HEK293 (cell line): ENCODE measurements around the gene NELL2.

Experiments
- CTCF ChIA-PET: fragments of 350-600 bp; formaldehyde crosslinking; extraction: SDS; loops from one replicate; lab custom pipeline; 2021; ENCODE audit warnings: antibody characterized with exemption; lab: Yijun Ruan, JAX
- POLR2A ChIA-PET: fragments of 300-600 bp; formaldehyde crosslinking; extraction: SDS; loops from one replicate; lab custom pipeline; 2020; ENCODE audit warnings: antibody characterized with exemption, inconsistent platforms; lab: Yijun Ruan, JAX
- H3K27ac ChIP-seq: fragments of 200-500 bp; sonication (Bioruptor generic); 2 replicates; pipeline ENCODE4 v1.5.1; 2014; ENCODE audit warnings: low read depth, low read length, control low read depth, inconsistent platforms; ENCODE audit errors: extremely low read depth
- H3K36me3 ChIP-seq, 2 experiments: fragments of 200-500 bp in 1 of 2; sonication (Bioruptor generic) in 1 of 2; 1 replicate in 1 of 2; 2 replicates in 1 of 2; pipeline ENCODE4 v1.5.1; 2014 to 2017; ENCODE audit warnings: inconsistent platforms in 2 of 2, low read length in 2 of 2; ENCODE audit not compliant: control insufficient read depth in 2 of 2, insufficient read depth in 1 of 2
- H3K4me1 ChIP-seq: fragments of 200-500 bp; sonication (Bioruptor generic); 2 replicates; pipeline ENCODE4 v1.5.1; 2014; ENCODE audit warnings: mild to moderate bottlenecking, low read length, inconsistent platforms; ENCODE audit not compliant: control insufficient read depth, insufficient read depth
- H3K4me3 ChIP-seq: 2 replicates; pipeline ENCODE4 v1.5.1; 2011; ENCODE audit warnings: low read depth, mild to moderate bottlenecking, control low read depth, low read length, moderate library complexity
- H3K9me3 ChIP-seq: fragments of 200-500 bp; sonication (Bioruptor generic); 2 replicates; pipeline ENCODE4 v1.5.1; 2014; ENCODE audit warnings: low read depth, low read length, inconsistent platforms; ENCODE audit not compliant: control insufficient read depth, insufficient read depth
- GLIS2 ChIP-seq: fragments of 450-650 bp; formaldehyde crosslinking; IDR thresholded peaks from 2 replicates; pipeline ENCODE4 v1.5.1; 2016; ENCODE audit warnings: missing biosample characterization, missing genetic modification characterization
- SP3 ChIP-seq: fragments of 450-650 bp; formaldehyde crosslinking; IDR thresholded peaks from 2 replicates; pipeline ENCODE4 v1.5.1; 2016; ENCODE audit warnings: missing biosample characterization, missing genetic modification characterization
- ZIC2 ChIP-seq: fragments of 450-650 bp; formaldehyde crosslinking; IDR thresholded peaks from 2 replicates; pipeline ENCODE4 v1.5.1; 2016; ENCODE audit warnings: missing biosample characterization, missing genetic modification characterization
- ZNF114 ChIP-seq: fragments of 450-650 bp; formaldehyde crosslinking; IDR thresholded peaks from 2 replicates; pipeline ENCODE4 v1.5.0; 2017; ENCODE audit warnings: missing biosample characterization, missing genetic modification characterization
- ZNF138 ChIP-seq: fragments of 450-650 bp; formaldehyde crosslinking; IDR thresholded peaks from 2 replicates; pipeline ENCODE4 v1.5.1; 2016; ENCODE audit warnings: missing biosample characterization, missing genetic modification characterization, borderline replicate concordance
- ZNF16 ChIP-seq: fragments of 450-650 bp; formaldehyde crosslinking; IDR thresholded peaks from 2 replicates; pipeline ENCODE4 v1.5.1; 2016; ENCODE audit warnings: low read depth, missing biosample characterization, missing genetic modification characterization
- ZNF426 ChIP-seq: fragments of 450-650 bp; formaldehyde crosslinking; IDR thresholded peaks from 2 replicates; pipeline ENCODE4 v1.5.1; 2017; ENCODE audit warnings: missing biosample characterization, missing genetic modification characterization, mild to moderate bottlenecking, inconsistent platforms, moderate library complexity
- ZNF558 ChIP-seq: fragments of 450-650 bp; formaldehyde crosslinking; IDR thresholded peaks from 2 replicates; pipeline ENCODE4 v1.5.1; 2016; ENCODE audit warnings: missing biosample characterization, missing genetic modification characterization
- ZNF560 ChIP-seq: fragments of 450-650 bp; formaldehyde crosslinking; IDR thresholded peaks from 2 replicates; pipeline ENCODE4 v1.5.1; 2017; ENCODE audit warnings: missing biosample characterization, missing genetic modification characterization, borderline replicate concordance
- ZNF791 ChIP-seq: fragments of 450-650 bp; formaldehyde crosslinking; IDR thresholded peaks from 2 replicates; pipeline ENCODE4 v1.5.1; 2016; ENCODE audit warnings: missing biosample characterization, missing genetic modification characterization
- ZNF837 ChIP-seq: fragments of 450-650 bp; formaldehyde crosslinking; IDR thresholded peaks from 2 replicates; pipeline ENCODE4 v1.5.1; 2016; ENCODE audit warnings: missing biosample characterization, missing genetic modification characterization
- ZSCAN30 ChIP-seq: fragments of 450-650 bp; IDR thresholded peaks from 2 replicates; pipeline ENCODE4 v1.5.1; 2018; ENCODE audit warnings: missing biosample characterization, mild to moderate bottlenecking, missing genetic modification characterization, moderate library complexity
- TF ChIP-seq, protein P1 (sequence below): fragments of 450-650 bp; formaldehyde crosslinking; conservative IDR thresholded peaks from 2 replicates; pipeline ENCODE4 v1.5.1; 2016; ENCODE audit warnings: low read depth, missing biosample characterization, missing genetic modification characterization
- TF ChIP-seq, protein P2 (sequence below): fragments of 450-650 bp; formaldehyde crosslinking; IDR thresholded peaks from 2 replicates; pipeline ENCODE4 v1.5.1; 2016; ENCODE audit warnings: missing biosample characterization, missing genetic modification characterization, borderline replicate concordance
- TF ChIP-seq, protein P3 (sequence below): fragments of 450-650 bp; formaldehyde crosslinking; IDR thresholded peaks from 2 replicates; pipeline ENCODE4 v1.5.1; 2017; ENCODE audit warnings: missing biosample characterization, missing genetic modification characterization
- TF ChIP-seq, protein P4 (sequence below): fragments of 450-650 bp; formaldehyde crosslinking; IDR thresholded peaks from 2 replicates; pipeline ENCODE4 v1.5.1; 2017; ENCODE audit warnings: missing biosample characterization, missing genetic modification characterization
- TF ChIP-seq, protein P5 (sequence below): fragments of 450-650 bp; formaldehyde crosslinking; IDR thresholded peaks from 2 replicates; pipeline ENCODE4 v1.5.1; 2016; ENCODE audit warnings: missing biosample characterization, missing genetic modification characterization
- TF ChIP-seq, protein P6 (sequence below): fragments of 450-650 bp; formaldehyde crosslinking; IDR thresholded peaks from 2 replicates; pipeline ENCODE4 v1.5.1; 2016; ENCODE audit warnings: missing biosample characterization, missing genetic modification characterization
- TF ChIP-seq, protein P7 (sequence below): fragments of 450-650 bp; formaldehyde crosslinking; IDR thresholded peaks from 2 replicates; pipeline ENCODE4 v1.5.1; 2016; ENCODE audit warnings: missing biosample characterization, missing genetic modification characterization, low read depth

The NELL2 gene

DNA sequence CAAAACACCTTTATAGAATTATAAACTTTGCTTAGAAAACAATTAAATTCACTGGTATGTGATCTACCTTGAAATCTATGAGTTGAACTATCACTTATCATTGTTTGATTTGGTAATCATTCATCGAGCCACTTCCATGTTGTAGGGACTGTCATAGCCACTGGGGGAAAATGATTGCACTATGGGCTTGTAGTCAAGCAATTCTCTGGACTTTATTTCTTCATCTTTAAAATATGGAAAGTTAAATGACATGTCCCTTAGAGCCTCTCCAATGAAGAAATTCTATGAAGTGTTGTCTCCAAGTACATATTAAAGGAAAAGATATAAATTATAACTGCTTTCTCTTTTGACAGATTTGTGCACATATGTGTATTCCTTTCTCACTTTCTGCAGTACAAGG is 97.3 kb downstream of the NELL2 start (continued):
- TF ChIP-seq, protein P1, sequence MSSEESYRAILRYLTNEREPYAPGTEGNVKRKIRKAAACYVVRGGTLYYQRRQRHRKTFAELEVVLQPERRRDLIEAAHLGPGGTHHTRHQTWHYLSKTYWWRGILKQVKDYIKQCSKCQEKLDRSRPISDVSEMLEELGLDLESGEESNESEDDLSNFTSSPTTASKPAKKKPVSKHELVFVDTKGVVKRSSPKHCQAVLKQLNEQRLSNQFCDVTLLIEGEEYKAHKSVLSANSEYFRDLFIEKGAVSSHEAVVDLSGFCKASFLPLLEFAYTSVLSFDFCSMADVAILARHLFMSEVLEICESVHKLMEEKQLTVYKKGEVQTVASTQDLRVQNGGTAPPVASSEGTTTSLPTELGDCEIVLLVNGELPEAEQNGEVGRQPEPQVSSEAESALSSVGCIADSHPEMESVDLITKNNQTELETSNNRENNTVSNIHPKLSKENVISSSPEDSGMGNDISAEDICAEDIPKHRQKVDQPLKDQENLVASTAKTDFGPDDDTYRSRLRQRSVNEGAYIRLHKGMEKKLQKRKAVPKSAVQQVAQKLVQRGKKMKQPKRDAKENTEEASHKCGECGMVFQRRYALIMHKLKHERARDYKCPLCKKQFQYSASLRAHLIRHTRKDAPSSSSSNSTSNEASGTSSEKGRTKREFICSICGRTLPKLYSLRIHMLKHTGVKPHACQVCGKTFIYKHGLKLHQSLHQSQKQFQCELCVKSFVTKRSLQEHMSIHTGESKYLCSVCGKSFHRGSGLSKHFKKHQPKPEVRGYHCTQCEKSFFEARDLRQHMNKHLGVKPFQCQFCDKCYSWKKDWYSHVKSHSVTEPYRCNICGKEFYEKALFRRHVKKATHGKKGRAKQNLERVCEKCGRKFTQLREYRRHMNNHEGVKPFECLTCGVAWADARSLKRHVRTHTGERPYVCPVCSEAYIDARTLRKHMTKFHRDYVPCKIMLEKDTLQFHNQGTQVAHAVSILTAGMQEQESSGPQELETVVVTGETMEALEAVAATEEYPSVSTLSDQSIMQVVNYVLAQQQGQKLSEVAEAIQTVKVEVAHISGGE (tag by site-specific recombination), result no peak
- TF ChIP-seq ZNF138 (tag by site-specific recombination) (no peak), ZIC2 (tag by site-specific recombination) (no peak), ZNF791 (tag by site-specific recombination) (no peak), ZSCAN30 (tag by site-specific recombination) (no peak), ZNF837 (tag by site-specific recombination) (no peak), ZNF16 (no peak), ZNF558 (tag by site-specific recombination) (no peak)
- TF ChIP-seq, protein P2, sequence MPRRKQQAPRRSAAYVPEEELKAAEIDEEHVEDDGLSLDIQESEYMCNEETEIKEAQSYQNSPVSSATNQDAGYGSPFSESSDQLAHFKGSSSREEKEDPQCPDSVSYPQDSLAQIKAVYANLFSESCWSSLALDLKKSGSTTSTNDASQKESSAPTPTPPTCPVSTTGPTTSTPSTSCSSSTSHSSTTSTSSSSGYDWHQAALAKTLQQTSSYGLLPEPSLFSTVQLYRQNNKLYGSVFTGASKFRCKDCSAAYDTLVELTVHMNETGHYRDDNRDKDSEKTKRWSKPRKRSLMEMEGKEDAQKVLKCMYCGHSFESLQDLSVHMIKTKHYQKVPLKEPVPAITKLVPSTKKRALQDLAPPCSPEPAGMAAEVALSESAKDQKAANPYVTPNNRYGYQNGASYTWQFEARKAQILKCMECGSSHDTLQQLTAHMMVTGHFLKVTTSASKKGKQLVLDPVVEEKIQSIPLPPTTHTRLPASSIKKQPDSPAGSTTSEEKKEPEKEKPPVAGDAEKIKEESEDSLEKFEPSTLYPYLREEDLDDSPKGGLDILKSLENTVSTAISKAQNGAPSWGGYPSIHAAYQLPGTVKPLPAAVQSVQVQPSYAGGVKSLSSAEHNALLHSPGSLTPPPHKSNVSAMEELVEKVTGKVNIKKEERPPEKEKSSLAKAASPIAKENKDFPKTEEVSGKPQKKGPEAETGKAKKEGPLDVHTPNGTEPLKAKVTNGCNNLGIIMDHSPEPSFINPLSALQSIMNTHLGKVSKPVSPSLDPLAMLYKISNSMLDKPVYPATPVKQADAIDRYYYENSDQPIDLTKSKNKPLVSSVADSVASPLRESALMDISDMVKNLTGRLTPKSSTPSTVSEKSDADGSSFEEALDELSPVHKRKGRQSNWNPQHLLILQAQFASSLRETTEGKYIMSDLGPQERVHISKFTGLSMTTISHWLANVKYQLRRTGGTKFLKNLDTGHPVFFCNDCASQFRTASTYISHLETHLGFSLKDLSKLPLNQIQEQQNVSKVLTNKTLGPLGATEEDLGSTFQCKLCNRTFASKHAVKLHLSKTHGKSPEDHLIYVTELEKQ, result no peak
- TF ChIP-seq, protein P3, sequence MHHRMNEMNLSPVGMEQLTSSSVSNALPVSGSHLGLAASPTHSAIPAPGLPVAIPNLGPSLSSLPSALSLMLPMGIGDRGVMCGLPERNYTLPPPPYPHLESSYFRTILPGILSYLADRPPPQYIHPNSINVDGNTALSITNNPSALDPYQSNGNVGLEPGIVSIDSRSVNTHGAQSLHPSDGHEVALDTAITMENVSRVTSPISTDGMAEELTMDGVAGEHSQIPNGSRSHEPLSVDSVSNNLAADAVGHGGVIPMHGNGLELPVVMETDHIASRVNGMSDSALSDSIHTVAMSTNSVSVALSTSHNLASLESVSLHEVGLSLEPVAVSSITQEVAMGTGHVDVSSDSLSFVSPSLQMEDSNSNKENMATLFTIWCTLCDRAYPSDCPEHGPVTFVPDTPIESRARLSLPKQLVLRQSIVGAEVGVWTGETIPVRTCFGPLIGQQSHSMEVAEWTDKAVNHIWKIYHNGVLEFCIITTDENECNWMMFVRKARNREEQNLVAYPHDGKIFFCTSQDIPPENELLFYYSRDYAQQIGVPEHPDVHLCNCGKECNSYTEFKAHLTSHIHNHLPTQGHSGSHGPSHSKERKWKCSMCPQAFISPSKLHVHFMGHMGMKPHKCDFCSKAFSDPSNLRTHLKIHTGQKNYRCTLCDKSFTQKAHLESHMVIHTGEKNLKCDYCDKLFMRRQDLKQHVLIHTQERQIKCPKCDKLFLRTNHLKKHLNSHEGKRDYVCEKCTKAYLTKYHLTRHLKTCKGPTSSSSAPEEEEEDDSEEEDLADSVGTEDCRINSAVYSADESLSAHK (tag by site-specific recombination), result no peak
- TF ChIP-seq, protein P4, sequence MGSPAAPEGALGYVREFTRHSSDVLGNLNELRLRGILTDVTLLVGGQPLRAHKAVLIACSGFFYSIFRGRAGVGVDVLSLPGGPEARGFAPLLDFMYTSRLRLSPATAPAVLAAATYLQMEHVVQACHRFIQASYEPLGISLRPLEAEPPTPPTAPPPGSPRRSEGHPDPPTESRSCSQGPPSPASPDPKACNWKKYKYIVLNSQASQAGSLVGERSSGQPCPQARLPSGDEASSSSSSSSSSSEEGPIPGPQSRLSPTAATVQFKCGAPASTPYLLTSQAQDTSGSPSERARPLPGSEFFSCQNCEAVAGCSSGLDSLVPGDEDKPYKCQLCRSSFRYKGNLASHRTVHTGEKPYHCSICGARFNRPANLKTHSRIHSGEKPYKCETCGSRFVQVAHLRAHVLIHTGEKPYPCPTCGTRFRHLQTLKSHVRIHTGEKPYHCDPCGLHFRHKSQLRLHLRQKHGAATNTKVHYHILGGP (tag by site-specific recombination), result no peak
- TF ChIP-seq, all 188 proteins: peak for 0

DNA sequence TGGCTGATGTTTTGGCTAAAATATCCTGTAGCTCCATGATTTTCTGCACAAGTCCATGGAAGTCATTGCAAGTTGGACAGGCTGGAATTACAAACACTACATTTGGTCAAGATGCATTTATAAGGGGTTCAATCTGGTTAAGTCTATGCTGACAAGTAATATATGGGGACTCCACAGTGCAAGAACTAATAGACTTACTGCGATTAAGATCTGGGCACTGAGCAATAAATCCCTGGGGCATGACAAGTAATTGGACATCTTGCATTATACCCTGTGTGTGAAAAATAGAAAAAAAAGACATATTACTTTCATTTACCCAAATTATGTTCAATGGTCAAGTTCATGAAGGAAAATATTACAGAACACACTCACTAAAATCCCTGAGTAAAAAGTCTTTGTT is 99.1 kb downstream of the NELL2 start:
- Histone ChIP-seq H3K4me1 (no peaks in the 10 kb centered on the region), H3K4me3 (no peak overlapping the region), H3K27ac (no peak overlapping the region), H3K36me3 (no peaks in the 10 kb centered on the region), H3K9me3 (no peaks in the 10 kb centered on the region)
- POLR2A ChIA-PET, result no interaction called here
- TF ChIP-seq, protein P5, sequence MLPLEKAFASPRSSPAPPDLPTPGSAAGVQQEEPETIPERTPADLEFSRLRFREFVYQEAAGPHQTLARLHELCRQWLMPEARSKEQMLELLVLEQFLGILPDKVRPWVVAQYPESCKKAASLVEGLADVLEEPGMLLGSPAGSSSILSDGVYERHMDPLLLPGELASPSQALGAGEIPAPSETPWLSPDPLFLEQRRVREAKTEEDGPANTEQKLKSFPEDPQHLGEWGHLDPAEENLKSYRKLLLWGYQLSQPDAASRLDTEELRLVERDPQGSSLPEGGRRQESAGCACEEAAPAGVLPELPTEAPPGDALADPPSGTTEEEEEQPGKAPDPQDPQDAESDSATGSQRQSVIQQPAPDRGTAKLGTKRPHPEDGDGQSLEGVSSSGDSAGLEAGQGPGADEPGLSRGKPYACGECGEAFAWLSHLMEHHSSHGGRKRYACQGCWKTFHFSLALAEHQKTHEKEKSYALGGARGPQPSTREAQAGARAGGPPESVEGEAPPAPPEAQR (tag by site-specific recombination), result no peak
- no peak for TF ChIP-seq ZNF114 (tag by site-specific recombination)
- no peak for TF ChIP-seq ZIC2 (tag by site-specific recombination)
- TF ChIP-seq, protein P6, sequence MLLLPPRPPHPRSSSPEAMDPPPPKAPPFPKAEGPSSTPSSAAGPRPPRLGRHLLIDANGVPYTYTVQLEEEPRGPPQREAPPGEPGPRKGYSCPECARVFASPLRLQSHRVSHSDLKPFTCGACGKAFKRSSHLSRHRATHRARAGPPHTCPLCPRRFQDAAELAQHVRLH (tag by site-specific recombination), result no peak
- TF ChIP-seq ZNF558 (tag by site-specific recombination), result no peak
- TF ChIP-seq GLIS2 (tag by site-specific recombination), result no peak
- TF ChIP-seq SP3 (tag by site-specific recombination), result no peak
- no peak for TF ChIP-seq ZNF426 (tag by site-specific recombination)
- TF ChIP-seq ZNF560, result no peak
- TF ChIP-seq, protein P7, sequence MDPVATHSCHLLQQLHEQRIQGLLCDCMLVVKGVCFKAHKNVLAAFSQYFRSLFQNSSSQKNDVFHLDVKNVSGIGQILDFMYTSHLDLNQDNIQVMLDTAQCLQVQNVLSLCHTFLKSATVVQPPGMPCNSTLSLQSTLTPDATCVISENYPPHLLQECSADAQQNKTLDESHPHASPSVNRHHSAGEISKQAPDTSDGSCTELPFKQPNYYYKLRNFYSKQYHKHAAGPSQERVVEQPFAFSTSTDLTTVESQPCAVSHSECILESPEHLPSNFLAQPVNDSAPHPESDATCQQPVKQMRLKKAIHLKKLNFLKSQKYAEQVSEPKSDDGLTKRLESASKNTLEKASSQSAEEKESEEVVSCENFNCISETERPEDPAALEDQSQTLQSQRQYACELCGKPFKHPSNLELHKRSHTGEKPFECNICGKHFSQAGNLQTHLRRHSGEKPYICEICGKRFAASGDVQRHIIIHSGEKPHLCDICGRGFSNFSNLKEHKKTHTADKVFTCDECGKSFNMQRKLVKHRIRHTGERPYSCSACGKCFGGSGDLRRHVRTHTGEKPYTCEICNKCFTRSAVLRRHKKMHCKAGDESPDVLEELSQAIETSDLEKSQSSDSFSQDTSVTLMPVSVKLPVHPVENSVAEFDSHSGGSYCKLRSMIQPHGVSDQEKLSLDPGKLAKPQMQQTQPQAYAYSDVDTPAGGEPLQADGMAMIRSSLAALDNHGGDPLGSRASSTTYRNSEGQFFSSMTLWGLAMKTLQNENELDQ (tag by site-specific recombination), result no peak
- CTCF ChIA-PET, result no interaction called here
